ENCODE measurements around the gene CDC25B. TPM values are rescaled to one million over a fixed set of nuclear protein-coding genes. Genes with fewer than 3 reads are reported as not detected.

Gene CDC25B
- total RNA-seq, 4 donors from 2014 or later, result 13.2 to 72.8 (median 25.5) TPM

GRCh38 chr20:3811467-3812258 lies 15.6 kb downstream of the CDC25B start:
- DNase-seq, result peak; percentile 99 to 100
- peaks cover 13 to 33% of the 10 kb centered on the region in 2 donors for H3K4me1 ChIP-seq
- H3K36me3 ChIP-seq, result no peaks in the 10 kb centered on the region
- H3K4me3 ChIP-seq, result peak overlapping the region; percentile 25 to 27
- H3K9me3 ChIP-seq, result no peaks in the 10 kb centered on the region
- peak overlapping the region; percentile 93 to 97 for H3K27ac ChIP-seq
- no peaks in the 10 kb centered on the region for H3K27me3 ChIP-seq
- TF ChIP-seq, protein P1, sequence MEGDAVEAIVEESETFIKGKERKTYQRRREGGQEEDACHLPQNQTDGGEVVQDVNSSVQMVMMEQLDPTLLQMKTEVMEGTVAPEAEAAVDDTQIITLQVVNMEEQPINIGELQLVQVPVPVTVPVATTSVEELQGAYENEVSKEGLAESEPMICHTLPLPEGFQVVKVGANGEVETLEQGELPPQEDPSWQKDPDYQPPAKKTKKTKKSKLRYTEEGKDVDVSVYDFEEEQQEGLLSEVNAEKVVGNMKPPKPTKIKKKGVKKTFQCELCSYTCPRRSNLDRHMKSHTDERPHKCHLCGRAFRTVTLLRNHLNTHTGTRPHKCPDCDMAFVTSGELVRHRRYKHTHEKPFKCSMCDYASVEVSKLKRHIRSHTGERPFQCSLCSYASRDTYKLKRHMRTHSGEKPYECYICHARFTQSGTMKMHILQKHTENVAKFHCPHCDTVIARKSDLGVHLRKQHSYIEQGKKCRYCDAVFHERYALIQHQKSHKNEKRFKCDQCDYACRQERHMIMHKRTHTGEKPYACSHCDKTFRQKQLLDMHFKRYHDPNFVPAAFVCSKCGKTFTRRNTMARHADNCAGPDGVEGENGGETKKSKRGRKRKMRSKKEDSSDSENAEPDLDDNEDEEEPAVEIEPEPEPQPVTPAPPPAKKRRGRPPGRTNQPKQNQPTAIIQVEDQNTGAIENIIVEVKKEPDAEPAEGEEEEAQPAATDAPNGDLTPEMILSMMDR (IDR thresholded peaks at IDR 0.05), result peak in 1 of 4 experiments; percentile 0
- peak; percentile 33 to 61 for TF ChIP-seq POLR2A (IDR thresholded peaks at IDR 0.05)
- intact Hi-C loops (cut with DNase I; ENCODE audit: low total_unique reads), result no loop called here

- TF ChIP-seq, protein P1 (IDR thresholded peaks at IDR 0.05), result no peak
- TF ChIP-seq POLR2A (IDR thresholded peaks at IDR 0.05), result no peak
- no peak for DNase-seq
- no peaks in the 10 kb centered on the region for H3K36me3 ChIP-seq
- H3K27ac ChIP-seq, result peak overlapping the region; percentile 93 to 97
- no peaks in the 10 kb centered on the region for H3K9me3 ChIP-seq
- peaks cover 8 to 27% of the 10 kb centered on the region in 2 donors for H3K4me1 ChIP-seq
- no peak overlapping the region for H3K4me3 ChIP-seq
- H3K27me3 ChIP-seq, result no peaks in the 10 kb centered on the region
- intact Hi-C loops (cut with DNase I; ENCODE audit: low total_unique reads), result no loop called here
Measured at GRCh38 chr20:3812259-3812681, 16.2 kb downstream of the CDC25B start.

GRCh38 chr20:3812975-3813847 lies 17.1 kb downstream of the CDC25B start:
- DNase-seq, result no peak
- no peaks in the 10 kb centered on the region for H3K9me3 ChIP-seq
- intact Hi-C loops (cut with DNase I; ENCODE audit: low total_unique reads), result no loop called here
- TF ChIP-seq POLR2A (IDR thresholded peaks at IDR 0.05), result no peak
- TF ChIP-seq, protein P1 (IDR thresholded peaks at IDR 0.05), result no peak
- H3K27ac ChIP-seq, result peak overlapping the region; percentile 93 to 97
- peaks cover 7 to 18% of the 10 kb centered on the region in 2 donors for H3K4me1 ChIP-seq
- H3K27me3 ChIP-seq, result no peaks in the 10 kb centered on the region
- no peak overlapping the region for H3K4me3 ChIP-seq
- no peaks in the 10 kb centered on the region for H3K36me3 ChIP-seq

GRCh38 chr20:3813848-3814581 lies 17.9 kb downstream of the CDC25B start:
- Histone ChIP-seq H3K9me3 (no peaks in the 10 kb centered on the region), H3K27ac (peak overlapping the region; percentile 93 to 97), H3K4me3 (no peak overlapping the region), H3K27me3 (no peaks in the 10 kb centered on the region), H3K36me3 (no peaks in the 10 kb centered on the region), H3K4me1 (peaks cover 7 to 16% of the 10 kb centered on the region in 2 donors)
- no peak for DNase-seq
- intact Hi-C loops (cut with DNase I; ENCODE audit: low total_unique reads), result no loop called here
- TF ChIP-seq, protein P1 (IDR thresholded peaks at IDR 0.05), result no peak
- TF ChIP-seq POLR2A (IDR thresholded peaks at IDR 0.05), result no peak
